MCF 10A (cell line): Measurements from ENCODE around the gene KRT7. TPM values are rescaled to one million over a fixed set of nuclear protein-coding genes. Genes with fewer than 3 reads are reported as not detected.
A peak's percentile ranks its signal among the peaks of the same experiment; 100 is the strongest.

Experiments used
- BruUV-seq: library from RNA; stranded (reverse); fragments of 400-500 nt; replicated peaks from 2 replicates; lab custom pipeline; 2021; lab: Mats Ljungman, UMichigan
- CTCF ChIA-PET: fragments of 300-600 bp; sonication (Branson Sonifier 250); formaldehyde crosslinking; extraction: SDS; loops from one replicate; lab custom pipeline; 2021; ENCODE audit warnings: antibody characterized with exemption, inconsistent platforms; lab: Yijun Ruan, JAX
- POLR2A ChIA-PET: fragments of 300-600, 350-650 bp; sonication (Branson Sonifier 250); formaldehyde crosslinking; extraction: SDS; loops from one replicate; lab custom pipeline; 2020; ENCODE audit warnings: antibody characterized with exemption, inconsistent platforms; lab: Yijun Ruan, JAX
- DNase-seq: peaks from one replicate; pipeline ENCODE4 v3.0.0-alpha.2; 2018; ENCODE audit not compliant: unreplicated experiment
- H3K27ac Mint-ChIP-seq: one replicate; pipeline ENCODE4 v1.8.0; 2022; ENCODE audit warnings: mild to moderate bottlenecking, low read depth, mixed read lengths; ENCODE audit not compliant: unreplicated experiment
- H3K27me3 Mint-ChIP-seq: one replicate; pipeline ENCODE4 v1.8.0; 2022; ENCODE audit warnings: mixed read lengths; ENCODE audit not compliant: insufficient read depth, unreplicated experiment
- H3K36me3 Mint-ChIP-seq: one replicate; pipeline ENCODE4 v1.8.0; 2022; ENCODE audit warnings: mild to moderate bottlenecking, moderate library complexity, mixed read lengths; ENCODE audit not compliant: insufficient read depth, unreplicated experiment
- H3K4me1 Mint-ChIP-seq: one replicate; pipeline ENCODE4 v1.8.0; 2022; ENCODE audit warnings: mixed read lengths; ENCODE audit not compliant: insufficient read depth, unreplicated experiment
- H3K4me3 Mint-ChIP-seq: one replicate; pipeline ENCODE4 v1.8.0; 2022; ENCODE audit warnings: mild to moderate bottlenecking, moderate library complexity, mixed read lengths; ENCODE audit not compliant: unreplicated experiment
- H3K9me3 Mint-ChIP-seq: one replicate; pipeline ENCODE4 v1.8.0; 2022; ENCODE audit warnings: mixed read lengths; ENCODE audit not compliant: unreplicated experiment
- intact Hi-C: fragments of 100-400 bp; cut with micrococcal nuclease; formaldehyde crosslinking; loops from 2 replicates; pipeline ENCODE4 v1.14.1; 2022
- total RNA-seq: library from RNA; stranded (reverse); gene quantifications from 2 replicates; pipeline ENCODE4 v1.2.3, GENCODE V29; 2022
- TF ChIP-seq, protein P1 (sequence below): fragments of 200-600 bp; IDR thresholded peaks from one replicate; pipeline ENCODE4 v1.8.0; 2022; ENCODE audit warnings: antibody characterized with exemption, mild to moderate bottlenecking; ENCODE audit not compliant: unreplicated experiment

The KRT7 gene
- total RNA-seq, 1 experiment from 2014 or later = 3,360 TPM

DNA sequence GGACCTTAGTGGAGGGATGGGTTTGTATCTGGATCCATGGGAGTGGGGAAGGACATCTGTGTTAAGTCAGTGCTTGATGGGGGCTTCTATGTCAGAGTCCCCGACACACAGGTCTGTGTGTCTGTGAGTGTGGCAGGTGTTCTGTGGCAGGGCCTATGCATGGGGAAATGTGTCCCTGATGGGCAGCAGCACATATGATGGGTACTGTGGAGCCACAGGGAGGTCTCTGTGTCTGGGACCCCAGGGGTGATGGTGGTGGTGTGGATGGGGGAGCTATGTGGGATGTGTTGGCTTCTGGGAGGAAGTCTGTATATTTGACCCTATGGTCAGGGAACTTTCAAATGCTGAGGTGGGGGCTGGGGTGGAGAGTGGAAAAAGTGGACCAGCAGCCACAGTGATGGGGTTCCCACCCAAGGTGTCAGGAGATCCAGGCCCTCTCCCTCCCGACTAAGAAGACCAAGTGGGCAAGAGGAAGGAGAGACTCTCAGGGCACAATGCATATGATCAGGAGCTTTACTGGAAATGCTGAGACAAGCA is 16.5 kb downstream of the KRT7 start:
- Mint-ChIP-seq H3K4me3 (no peak overlapping the region), H3K4me1 (peaks cover 35% of the 10 kb centered on the region), H3K27me3 (no peaks in the 10 kb centered on the region), H3K36me3 (peaks cover 72% of the 10 kb centered on the region), H3K9me3 (no peaks in the 10 kb centered on the region), H3K27ac (peak overlapping the region; percentile 99)
- TF ChIP-seq, protein P1, sequence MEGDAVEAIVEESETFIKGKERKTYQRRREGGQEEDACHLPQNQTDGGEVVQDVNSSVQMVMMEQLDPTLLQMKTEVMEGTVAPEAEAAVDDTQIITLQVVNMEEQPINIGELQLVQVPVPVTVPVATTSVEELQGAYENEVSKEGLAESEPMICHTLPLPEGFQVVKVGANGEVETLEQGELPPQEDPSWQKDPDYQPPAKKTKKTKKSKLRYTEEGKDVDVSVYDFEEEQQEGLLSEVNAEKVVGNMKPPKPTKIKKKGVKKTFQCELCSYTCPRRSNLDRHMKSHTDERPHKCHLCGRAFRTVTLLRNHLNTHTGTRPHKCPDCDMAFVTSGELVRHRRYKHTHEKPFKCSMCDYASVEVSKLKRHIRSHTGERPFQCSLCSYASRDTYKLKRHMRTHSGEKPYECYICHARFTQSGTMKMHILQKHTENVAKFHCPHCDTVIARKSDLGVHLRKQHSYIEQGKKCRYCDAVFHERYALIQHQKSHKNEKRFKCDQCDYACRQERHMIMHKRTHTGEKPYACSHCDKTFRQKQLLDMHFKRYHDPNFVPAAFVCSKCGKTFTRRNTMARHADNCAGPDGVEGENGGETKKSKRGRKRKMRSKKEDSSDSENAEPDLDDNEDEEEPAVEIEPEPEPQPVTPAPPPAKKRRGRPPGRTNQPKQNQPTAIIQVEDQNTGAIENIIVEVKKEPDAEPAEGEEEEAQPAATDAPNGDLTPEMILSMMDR = no peak
- intact Hi-C loops = no loop called here
- ChIA-PET POLR2A (interaction anchor here (0.7 to 1.5 kb wide), 3 partner anchors 9 to 36 kb away, joined by 3 to 4 read pairs (median 3); no protein-coding TSS in a partner anchor), CTCF (interaction anchor here (0.6 kb wide), 1 partner anchor 126 kb away, joined by 3 read pairs; no protein-coding TSS in a partner anchor)
- DNase-seq = no peak
- no TSS peak for BruUV-seq

DNA sequence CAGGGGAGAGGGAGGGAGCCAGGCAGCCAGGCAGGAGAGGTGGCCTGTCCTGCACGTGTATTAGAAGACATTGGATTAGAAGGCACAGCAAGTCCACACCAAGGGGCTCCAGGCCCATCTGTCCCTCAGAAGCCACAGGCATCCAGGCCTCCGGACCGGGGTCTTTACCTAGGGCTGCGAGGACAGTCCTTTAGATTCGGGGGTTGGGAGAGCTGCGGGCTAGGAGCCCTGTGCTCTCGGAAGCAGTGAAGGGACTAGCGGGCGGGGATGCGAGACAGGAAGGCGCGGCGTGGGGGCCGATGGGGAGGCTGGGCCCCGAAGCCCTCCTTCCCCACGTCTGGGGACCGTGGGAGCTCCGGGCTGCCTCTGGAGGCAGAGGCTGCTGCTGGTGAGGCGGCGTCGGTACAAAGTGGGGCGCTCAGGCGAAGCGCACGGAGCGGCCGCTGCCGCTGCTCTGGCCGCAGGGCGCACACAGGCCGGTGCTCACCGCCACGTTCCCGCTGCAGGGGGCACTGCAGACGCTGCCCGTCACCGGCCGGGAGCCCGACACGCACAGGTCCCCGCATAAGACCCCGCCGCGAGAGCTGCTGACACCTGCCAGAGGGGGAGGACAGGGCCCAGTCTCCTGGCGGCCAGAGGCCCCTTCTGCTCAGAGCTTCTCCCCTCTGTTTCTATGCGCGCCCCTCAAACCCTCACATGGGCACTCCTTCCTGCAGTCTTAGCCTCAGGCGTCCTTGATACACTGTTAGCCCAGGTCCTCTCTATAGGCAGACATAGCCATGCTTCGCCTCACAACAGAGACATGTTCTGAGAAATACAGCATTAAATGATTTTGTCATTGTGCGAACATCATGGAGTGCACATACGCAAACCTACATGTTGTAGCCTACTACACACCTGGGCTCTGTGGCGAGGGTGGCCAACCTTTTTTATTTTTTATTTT is 17.3 kb downstream of the KRT7 start:
- POLR2A ChIA-PET = interaction anchor here (0.6 to 1.5 kb wide), 4 partner anchors 8 to 35 kb away, joined by 3 to 4 read pairs (median 3); no protein-coding TSS in a partner anchor
- DNase-seq = peak; percentile 46
- H3K36me3 Mint-ChIP-seq = peaks cover 65% of the 10 kb centered on the region

DNA sequence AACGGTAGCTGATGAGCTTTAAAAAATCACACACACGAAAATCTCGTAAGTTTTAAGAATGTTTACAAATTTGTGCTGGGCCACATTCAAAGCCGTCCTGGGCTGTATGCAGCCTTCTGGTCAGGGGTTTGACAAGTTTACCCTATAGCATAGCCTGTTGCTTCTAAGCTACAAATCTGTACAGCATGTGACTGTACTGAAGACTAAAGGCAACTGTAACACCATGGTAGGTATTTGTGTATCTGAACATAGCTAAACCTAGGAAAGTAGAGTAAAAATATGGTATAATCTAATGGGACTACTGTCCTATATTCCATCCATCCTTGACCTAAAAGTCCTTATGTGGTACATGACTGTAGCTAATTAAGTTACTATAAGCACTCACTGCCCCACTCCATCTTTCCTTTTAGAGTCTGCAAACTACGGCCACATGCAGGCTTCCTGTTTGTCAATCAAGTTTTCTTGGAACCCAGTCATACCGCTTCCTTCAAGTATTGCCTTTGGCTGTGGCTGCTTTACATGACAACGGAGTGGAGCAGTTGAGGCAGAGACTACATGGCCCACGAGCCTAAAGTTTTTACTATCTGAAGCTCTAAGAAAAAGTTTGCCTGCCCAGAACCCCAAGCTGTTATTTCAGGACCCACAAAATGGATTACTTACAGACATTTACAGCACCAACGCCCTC is 18.5 kb downstream of the KRT7 start:
- CTCF ChIA-PET = interaction anchor here (0.6 to 2.5 kb wide), 12 partner anchors 7 to 263 kb away, joined by 3 to 9 read pairs (median 3); no protein-coding TSS in a partner anchor
- Mint-ChIP-seq H3K4me3 (no peak overlapping the region), H3K27ac (peak overlapping the region; percentile 35), H3K36me3 (peaks cover 53% of the 10 kb centered on the region), H3K4me1 (peaks cover 28% of the 10 kb centered on the region), H3K9me3 (no peaks in the 10 kb centered on the region), H3K27me3 (no peaks in the 10 kb centered on the region)
- TSS peak; percentile 1 for BruUV-seq
- TF ChIP-seq, protein P1 = no peak
- DNase-seq = peak; percentile 56
- POLR2A ChIA-PET = interaction anchor here (0.6 to 3.6 kb wide), 5 partner anchors 9 to 1122 kb away, joined by 3 to 13 read pairs (median 4); no protein-coding TSS in a partner anchor
- intact Hi-C loops = no loop called here

More for the DNA sequence above, 17.3 kb downstream of the KRT7 start:
- BruUV-seq = no TSS peak
- Mint-ChIP-seq H3K9me3 (no peaks in the 10 kb centered on the region), H3K4me3 (no peak overlapping the region), H3K27me3 (no peaks in the 10 kb centered on the region), H3K4me1 (peaks cover 32% of the 10 kb centered on the region), H3K27ac (peak overlapping the region; percentile 99)
- CTCF ChIA-PET = interaction anchor here (0.7 to 1.2 kb wide), 2 partner anchors 13 to 29 kb away, joined by 3 to 6 read pairs; no protein-coding TSS in a partner anchor
- intact Hi-C loops = no loop called here
- TF ChIP-seq, protein P1 = no peak
